Measurements from ENCODE around the gene MAFG. TPM values are rescaled to one million over a fixed set of nuclear protein-coding genes. Genes with fewer than 3 reads are reported as not detected.

MAFG gene
- total RNA-seq, 6 experiments from 2014 or later = 7.4 to 12.9 (median 9.2) TPM

DNA sequence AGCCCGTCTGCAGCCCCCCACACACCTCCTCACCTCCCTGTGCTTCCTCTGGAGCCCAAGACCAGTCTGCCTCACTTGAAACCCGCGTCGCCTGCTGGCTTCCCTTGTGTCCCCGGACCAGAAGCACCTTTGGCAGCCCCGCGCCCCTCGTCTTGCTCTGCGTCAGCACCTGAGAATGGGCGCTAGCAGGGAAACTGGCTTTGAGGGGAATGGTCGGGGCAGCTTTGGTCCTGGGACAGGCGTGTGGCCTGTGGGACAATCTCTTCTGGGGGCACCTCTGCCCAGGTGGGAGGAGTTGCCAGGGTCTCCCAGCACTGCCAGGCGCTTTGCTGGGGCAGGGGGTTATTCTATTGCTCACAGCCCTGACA, 3.6 kb upstream of the MAFG start:
- H3K27ac ChIP-seq = no peak overlapping the region
- H3K36me3 ChIP-seq = no peaks in the 10 kb centered on the region
- WGBS (ENCODE audit: insufficient coverage, low coverage, low lambda C conversion rate, missing lambda C conversion rate) = 60% methylated on average over 1 of the region's 13 CpGs
- H3K9me3 ChIP-seq = no peaks in the 10 kb centered on the region
- H3K4me3 ChIP-seq = no peak overlapping the region
- peaks cover 0 to 9% (median under 1%) of the 10 kb centered on the region in 4 donors for H3K4me1 ChIP-seq
- intact Hi-C loops (cut with DNase I) = no loop called here
- H3K27me3 ChIP-seq = no peaks in the 10 kb centered on the region
- DNase-seq (peak in 2 of 3 donors; percentile 19 to 55), ATAC-seq (no peak)
- no peak for TF ChIP-seq CTCF (IDR thresholded peaks at IDR 0.05)
- no peak for TF ChIP-seq POLR2A (IDR thresholded peaks at IDR 0.05)

DNA sequence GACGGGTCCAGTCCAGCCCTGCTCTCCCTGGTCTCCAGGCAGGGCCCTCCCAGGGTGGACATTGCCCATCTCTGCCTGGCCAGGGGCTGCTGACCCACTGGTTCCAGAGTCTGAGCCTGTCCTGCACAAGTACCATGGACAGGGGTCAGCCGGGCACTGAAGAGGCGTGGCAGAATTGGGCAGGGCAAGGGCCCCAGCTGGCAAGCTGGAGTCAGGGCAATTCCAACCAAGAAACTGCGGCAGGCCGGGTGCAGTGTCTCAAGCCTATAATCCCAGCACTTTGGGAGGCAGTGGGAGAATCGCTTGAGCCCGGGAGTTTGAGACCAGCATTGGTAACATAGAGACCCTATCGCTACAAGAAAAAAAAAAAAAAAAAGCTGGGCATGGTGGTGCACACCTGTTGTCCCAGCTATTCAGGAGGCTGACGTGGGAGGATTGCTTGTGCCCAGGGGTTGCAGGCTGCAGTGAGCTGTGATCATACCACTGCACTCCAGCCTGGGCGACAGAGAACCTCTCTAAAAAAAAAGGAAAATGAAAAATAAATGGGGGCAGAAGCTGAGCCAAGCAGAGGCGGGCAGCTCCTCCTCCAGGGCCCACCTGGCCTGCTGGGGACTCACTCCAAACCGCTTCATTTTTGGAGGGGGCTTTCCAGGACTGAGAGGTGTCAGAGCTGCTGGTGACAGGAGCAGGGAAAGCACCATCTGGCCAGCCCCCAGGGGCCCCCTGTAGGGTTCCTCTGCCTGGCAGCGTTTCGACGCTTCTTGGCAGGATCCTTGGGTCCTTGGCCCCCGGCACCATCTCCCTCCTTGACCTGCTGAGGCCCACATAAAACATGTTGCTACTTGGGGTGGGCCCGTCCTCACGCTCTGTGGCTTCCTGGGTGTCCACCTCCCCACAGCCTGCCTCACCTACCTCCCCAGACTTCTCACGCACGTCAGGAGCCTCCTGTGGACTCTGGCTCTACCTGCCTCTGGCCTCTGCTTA, 2.9 kb upstream of the MAFG start:
- no peak overlapping the region for H3K27ac ChIP-seq
- no peaks in the 10 kb centered on the region for H3K36me3 ChIP-seq
- H3K27me3 ChIP-seq = no peaks in the 10 kb centered on the region
- peak; percentile 62 to 85 (median 79) for DNase-seq
- no peaks in the 10 kb centered on the region for H3K9me3 ChIP-seq
- ATAC-seq = peak; percentile 6 to 29 (median 24)
- no peak overlapping the region for H3K4me3 ChIP-seq
- intact Hi-C loops (cut with DNase I) = no loop called here
- H3K4me1 ChIP-seq = peaks cover 0 to 15% (median 3%) of the 10 kb centered on the region in 4 donors
- WGBS (ENCODE audit: insufficient coverage, low coverage, low lambda C conversion rate, missing lambda C conversion rate) = 57% methylated on average over 11 of the region's 20 CpGs
- no peak for TF ChIP-seq POLR2A (IDR thresholded peaks at IDR 0.05)
- TF ChIP-seq CTCF (IDR thresholded peaks at IDR 0.05) = no peak

DNA sequence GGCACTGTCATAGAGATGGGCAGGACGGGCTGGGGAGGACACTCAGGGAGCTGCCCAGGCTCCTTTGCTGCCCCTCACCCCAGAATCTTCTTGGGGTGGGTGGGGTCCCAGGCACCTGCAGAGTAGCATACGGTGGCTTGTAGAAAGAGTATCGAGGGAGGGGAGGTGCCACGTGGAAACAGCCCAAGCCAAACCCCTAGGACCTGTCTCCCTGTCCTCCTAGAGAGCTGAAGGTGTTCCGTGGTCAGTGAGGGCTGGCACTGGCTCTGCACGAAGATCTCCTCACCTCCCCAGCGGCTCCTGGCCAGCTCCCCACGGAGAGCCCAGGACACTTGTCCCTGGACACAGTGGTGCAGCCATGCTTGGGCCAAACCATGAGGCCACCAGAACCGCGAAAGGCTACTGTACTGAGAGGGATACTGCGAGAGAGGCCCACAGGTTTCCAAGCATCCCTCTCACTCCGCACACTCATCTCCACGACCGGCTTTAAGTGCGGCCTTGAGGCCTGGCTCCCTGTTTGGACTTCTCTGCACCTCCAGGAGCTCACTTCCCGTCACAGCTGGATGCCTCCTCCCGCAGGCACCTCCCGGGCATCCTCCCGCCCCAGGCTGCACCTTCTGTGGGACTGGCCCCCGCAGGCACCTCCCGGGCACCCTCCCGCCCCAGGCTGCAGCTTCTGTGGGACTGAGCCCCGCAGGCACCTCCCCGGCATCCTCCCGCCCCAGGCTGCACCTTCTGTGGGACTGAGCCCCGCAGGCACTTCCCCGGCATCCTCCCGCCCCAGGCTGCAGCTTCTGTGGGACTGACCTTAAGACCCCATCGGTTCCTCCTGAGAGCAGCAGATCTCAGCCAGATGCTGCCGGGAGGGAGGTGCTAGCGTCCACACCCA, 2.0 kb upstream of the MAFG start:
- WGBS (ENCODE audit: insufficient coverage, low coverage, low lambda C conversion rate, missing lambda C conversion rate) = 85% methylated on average over 14 of the region's 31 CpGs
- H3K4me1 ChIP-seq = peaks cover 0 to 24% (median 10%) of the 10 kb centered on the region in 4 donors
- H3K9me3 ChIP-seq = no peaks in the 10 kb centered on the region
- no peak overlapping the region for H3K27ac ChIP-seq
- no peaks in the 10 kb centered on the region for H3K27me3 ChIP-seq
- no peak overlapping the region for H3K4me3 ChIP-seq
- DNase-seq (peak in 1 of 3 donors; percentile 18), ATAC-seq (no peak)
- H3K36me3 ChIP-seq = no peaks in the 10 kb centered on the region
- TF ChIP-seq CTCF (IDR thresholded peaks at IDR 0.05) (no peak), POLR2A (IDR thresholded peaks at IDR 0.05) (no peak)
- intact Hi-C loops (cut with DNase I) = no loop called here

GRCh38 chr17:81928544-81929252, 1.2 kb upstream of the MAFG start:
- TF ChIP-seq POLR2A (IDR thresholded peaks at IDR 0.05) (no peak), CTCF (IDR thresholded peaks at IDR 0.05) (no peak)
- Histone ChIP-seq H3K4me3 (peak overlapping the region in 1 of 3 donors; percentile 32), H3K36me3 (no peaks in the 10 kb centered on the region), H3K27ac (no peak overlapping the region), H3K9me3 (no peaks in the 10 kb centered on the region), H3K4me1 (peaks cover 0 to 32% (median 13%) of the 10 kb centered on the region in 4 donors), H3K27me3 (no peaks in the 10 kb centered on the region)
- DNase-seq (peak in 1 of 3 donors; percentile 32), ATAC-seq (no peak)
- intact Hi-C loops (cut with DNase I) = no loop called here
- WGBS (ENCODE audit: insufficient coverage, low coverage, low lambda C conversion rate, missing lambda C conversion rate) = 63% methylated on average over 9 of the region's 44 CpGs
